Keratinocyte (primary cell): ENCODE results near the gene C2orf81. TPM values are rescaled to one million over a fixed set of nuclear protein-coding genes. Genes with fewer than 3 reads are reported as not detected.
A peak's percentile ranks its signal among the peaks of the same experiment; 100 is the strongest.
"Not testable (repeated sequence)": the region's sequence is repeated elsewhere in the genome, so short reads cannot be mapped to it uniquely, and the experiment has no call there.

Experiments used
- DNase-seq: peaks from one replicate; pipeline ENCODE4 v3.0.0-alpha.2; 2011; ENCODE audit warnings: low read depth, missing footprints, low spot score
- FAIRE-seq: peaks from 2 replicates; lab custom pipeline; 2011; peaks lifted over from hg19 to GRCh38; lab: Jason Lieb, UNC
- H2AFZ ChIP-seq: 2 replicates; pipeline ENCODE4 v1.6.0; 2012; ENCODE audit warnings: low read length, control low read depth, inconsistent platforms; ENCODE audit not compliant: control insufficient read depth
- H3K27ac ChIP-seq: 2 replicates; pipeline ENCODE4 v1.5.1; 2011; ENCODE audit warnings: low read length; ENCODE audit not compliant: control insufficient read depth, insufficient read depth
- H3K27me3 ChIP-seq: 3 replicates; pipeline ENCODE4 v1.6.0; 2011; ENCODE audit warnings: low read length; ENCODE audit not compliant: control insufficient read depth, insufficient read depth; ENCODE audit errors: extremely low read depth
- H3K36me3 ChIP-seq, 2 experiments: 2 replicates in 1 of 2; 3 replicates in 1 of 2; pipeline ENCODE4 v1.5.1; 2011; ENCODE audit warnings: low read length in 2 of 2, mild to moderate bottlenecking in 1 of 2; ENCODE audit not compliant: control insufficient read depth in 2 of 2, insufficient read depth in 2 of 2; ENCODE audit errors: extremely low read depth in 1 of 2
- H3K4me1 ChIP-seq: 3 replicates; pipeline ENCODE4 v1.5.1; 2011; ENCODE audit warnings: low read length; ENCODE audit not compliant: control insufficient read depth, insufficient read depth; ENCODE audit errors: extremely low read depth
- H3K4me2 ChIP-seq: 3 replicates; pipeline ENCODE4 v1.6.0; 2011; ENCODE audit warnings: low read depth, low read length; ENCODE audit not compliant: control insufficient read depth, insufficient read depth; ENCODE audit errors: extremely low read depth
- H3K4me3 ChIP-seq, 3 experiments: fragments of 200-600 bp in 1 of 3; sonication (generic) in 1 of 3; 2 replicates in 2 of 3; 3 replicates in 1 of 3; pipeline ENCODE4 v1.5.1; 2011 to 2016; ENCODE audit warnings: low read length in 3 of 3, mild to moderate bottlenecking in 3 of 3, control low read depth in 2 of 3, inconsistent platforms in 1 of 3, low read depth in 1 of 3, mixed read lengths in 1 of 3, mixed run types in 1 of 3, moderate library complexity in 1 of 3; ENCODE audit not compliant: control insufficient read depth in 2 of 3, insufficient read depth in 2 of 3; ENCODE audit errors: extremely low read depth in 1 of 3
- H3K79me2 ChIP-seq: 2 replicates; pipeline ENCODE4 v1.6.0; 2012; ENCODE audit warnings: low read length; ENCODE audit not compliant: control insufficient read depth, insufficient read depth
- H3K9ac ChIP-seq: 3 replicates; pipeline ENCODE4 v1.6.0; 2011; ENCODE audit warnings: low read length; ENCODE audit not compliant: control insufficient read depth, insufficient read depth; ENCODE audit errors: extremely low read depth
- H3K9me1 ChIP-seq: 3 replicates; pipeline ENCODE4 v1.6.0; 2011; ENCODE audit warnings: low read length; ENCODE audit not compliant: control insufficient read depth, insufficient read depth; ENCODE audit errors: extremely low read depth
- H3K9me3 ChIP-seq: 2 replicates; pipeline ENCODE4 v1.5.1; 2012; ENCODE audit warnings: low read depth, low read length; ENCODE audit not compliant: control insufficient read depth
- H4K20me1 ChIP-seq: 3 replicates; pipeline ENCODE4 v1.6.0; 2011; ENCODE audit warnings: low read length; ENCODE audit not compliant: control insufficient read depth, insufficient read depth; ENCODE audit errors: extremely low read depth
- EZH2 ChIP-seq: IDR thresholded peaks from one replicate; pipeline ENCODE4 v1.6.1; 2012; ENCODE audit warnings: inconsistent platforms, mild to moderate bottlenecking, low read length, moderate library complexity
- dilution Hi-C: fragments of 300-500 bp; cut with MboI; formaldehyde crosslinking; loops from one replicate; pipeline ENCODE4 v1.7.0; 2020; ENCODE audit warnings: low sequenced_read_pairs; ENCODE audit not compliant: extremely low pct_ligation_motif_present
- polyA plus RNA-seq, 5 experiments: library from polyadenylated mRNA; depleted of rRNA in 3 of 5; stranded (reverse) in 3 of 5; stranded (forward) in 1 of 5; unstranded in 1 of 5; fragments of >200 nt; gene quantifications; 1 replicate in 1 of 5; 2 replicates in 3 of 5; 3 replicates in 1 of 5; pipeline versions ENCODE4 v1.2.1 to v1.2.3, GENCODE V29; 2011 to 2012; ENCODE audit warnings: missing spikeins in 2 of 5, low read depth in 1 of 5, low replicate concordance in 1 of 5
- TF ChIP-seq, protein P1 (sequence below), 3 experiments: IDR thresholded peaks in 1 of 3; conservative IDR thresholded peaks in 1 of 3; optimal IDR thresholded peaks in 1 of 3; 2 replicates in 2 of 3; 3 replicates in 1 of 3; pipeline versions ENCODE3 to v1.5.1; 2011; ENCODE audit warnings: low read length in 3 of 3, mild to moderate bottlenecking in 3 of 3, moderate library complexity in 2 of 3, control low read depth in 1 of 3, inconsistent platforms in 1 of 3; ENCODE audit not compliant: insufficient read depth in 2 of 3; ENCODE audit errors: extremely low read depth in 1 of 3

Gene C2orf81
- polyA plus RNA-seq, 1 donor (not counting 4 experiments of a cell fraction or from before 2014, with no cell fraction given), result 0.58 TPM

DNA sequence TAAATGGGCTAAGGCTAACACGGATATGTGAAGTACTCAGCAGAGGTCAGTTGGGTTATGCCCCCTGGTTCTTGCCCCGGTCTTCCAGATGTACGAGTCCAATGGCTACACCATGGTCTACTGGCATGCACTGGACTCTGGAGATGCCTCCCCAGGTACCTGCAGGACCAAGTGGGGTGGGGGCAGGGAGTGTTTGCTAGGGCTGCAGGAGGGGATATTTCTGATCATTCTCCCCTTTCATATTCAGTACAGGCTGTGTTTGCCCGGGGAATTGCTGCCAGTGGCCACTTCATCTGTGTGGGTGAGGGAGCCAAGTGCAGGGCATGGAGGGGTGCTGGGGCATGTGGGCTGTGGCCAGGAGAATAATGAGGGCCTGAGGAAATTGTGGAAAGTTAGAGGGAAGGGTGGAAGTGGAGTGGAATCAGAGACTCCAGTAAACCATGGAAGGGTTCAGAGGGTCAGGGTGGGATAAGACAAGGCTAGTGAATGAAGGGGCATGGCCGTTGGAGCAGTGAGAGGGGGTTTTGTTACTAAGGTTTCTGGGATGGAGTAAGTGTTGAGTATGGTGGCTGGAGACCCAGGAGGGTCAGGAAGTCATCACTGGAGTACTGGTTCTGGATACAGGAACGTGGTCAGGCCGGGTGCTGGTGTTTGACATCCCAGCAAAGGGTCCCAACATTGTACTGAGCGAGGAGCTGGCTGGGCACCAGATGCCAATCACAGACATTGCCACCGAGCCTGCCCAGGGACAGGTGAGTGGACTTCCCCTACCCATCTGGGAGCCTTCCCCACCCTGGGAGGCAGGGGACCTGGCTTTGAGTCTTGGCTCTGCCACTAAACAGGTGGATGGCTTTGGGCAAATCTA is 2.0 kb upstream of the C2orf81 start:
- Histone ChIP-seq H2AFZ (no peak overlapping the region), H3K9me3 (no peaks in the 10 kb centered on the region), H3K9ac (no peak overlapping the region), H4K20me1 (no peaks in the 10 kb centered on the region), H3K9me1 (peaks cover 4% of the 10 kb centered on the region), H3K36me3 (peaks cover 14 to 36% of the 10 kb centered on the region in 2 experiments), H3K4me2 (no peak overlapping the region), H3K27ac (peak overlapping the region; percentile 96), H3K4me1 (peaks cover 66% of the 10 kb centered on the region), H3K27me3 (no peaks in the 10 kb centered on the region), H3K4me3 (peak overlapping the region in 1 of 3 experiments; percentile 3), H3K79me2 (peaks cover 2% of the 10 kb centered on the region)
- dilution Hi-C loops, result no loop called here
- no peak for DNase-seq
- FAIRE-seq, result no peak
- TF ChIP-seq EZH2, result no peak
- TF ChIP-seq, protein P1, sequence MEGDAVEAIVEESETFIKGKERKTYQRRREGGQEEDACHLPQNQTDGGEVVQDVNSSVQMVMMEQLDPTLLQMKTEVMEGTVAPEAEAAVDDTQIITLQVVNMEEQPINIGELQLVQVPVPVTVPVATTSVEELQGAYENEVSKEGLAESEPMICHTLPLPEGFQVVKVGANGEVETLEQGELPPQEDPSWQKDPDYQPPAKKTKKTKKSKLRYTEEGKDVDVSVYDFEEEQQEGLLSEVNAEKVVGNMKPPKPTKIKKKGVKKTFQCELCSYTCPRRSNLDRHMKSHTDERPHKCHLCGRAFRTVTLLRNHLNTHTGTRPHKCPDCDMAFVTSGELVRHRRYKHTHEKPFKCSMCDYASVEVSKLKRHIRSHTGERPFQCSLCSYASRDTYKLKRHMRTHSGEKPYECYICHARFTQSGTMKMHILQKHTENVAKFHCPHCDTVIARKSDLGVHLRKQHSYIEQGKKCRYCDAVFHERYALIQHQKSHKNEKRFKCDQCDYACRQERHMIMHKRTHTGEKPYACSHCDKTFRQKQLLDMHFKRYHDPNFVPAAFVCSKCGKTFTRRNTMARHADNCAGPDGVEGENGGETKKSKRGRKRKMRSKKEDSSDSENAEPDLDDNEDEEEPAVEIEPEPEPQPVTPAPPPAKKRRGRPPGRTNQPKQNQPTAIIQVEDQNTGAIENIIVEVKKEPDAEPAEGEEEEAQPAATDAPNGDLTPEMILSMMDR (optimal IDR thresholded peaks at IDR 0.05 in 1 of 3, IDR thresholded peaks at IDR 0.05 in 1 of 3, conservative IDR thresholded peaks at IDR 0.05 in 1 of 3; ENCODE audit: extremely low read depth in 1 of 3, insufficient read depth in 2 of 3, low read length in 3 of 3), result no peak

DNA sequence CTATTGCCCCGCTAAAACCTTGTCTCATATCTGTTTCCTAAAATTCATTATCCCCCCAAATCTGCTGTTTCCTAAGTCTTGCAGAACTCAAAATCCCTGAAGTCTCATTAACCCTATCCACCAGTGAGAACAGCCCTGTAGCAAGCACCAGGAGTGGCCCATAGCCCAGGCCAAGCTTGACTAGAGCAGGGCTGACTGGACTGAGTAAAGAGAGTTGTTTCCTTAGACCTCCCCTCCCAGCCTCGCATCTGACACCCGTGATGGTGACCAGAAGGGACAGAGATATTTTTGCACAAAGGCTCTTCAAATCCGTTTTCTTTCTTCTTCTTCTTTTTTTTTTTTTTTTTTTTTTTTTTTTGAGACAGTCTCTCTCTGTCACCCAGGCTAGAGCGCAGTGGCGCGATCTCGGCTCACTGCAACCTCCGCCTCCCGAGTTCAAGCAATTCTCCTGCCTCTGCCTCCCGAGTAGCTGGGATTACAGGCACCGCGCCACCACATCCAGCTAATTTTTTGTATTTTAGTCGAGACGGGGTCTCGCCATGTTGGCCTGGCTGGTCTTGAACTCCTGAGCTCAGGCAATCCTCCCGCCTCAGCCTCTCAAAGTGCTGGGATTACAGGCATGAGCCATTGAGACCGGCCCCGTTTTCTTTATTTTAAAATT is 846 bp downstream of the C2orf81 start:
- dilution Hi-C loops, FAIRE-seq, H3K79me2 ChIP-seq, H3K9me1 ChIP-seq, DNase-seq, H3K9me3 ChIP-seq, H3K27me3 ChIP-seq, H4K20me1 ChIP-seq, H3K9ac ChIP-seq, H3K27ac ChIP-seq, H2AFZ ChIP-seq: not testable (repeated sequence)
- Histone ChIP-seq H3K4me1 (peaks cover 40% of the 10 kb centered on the region), H3K4me2 (peak overlapping the region; percentile 96), H3K36me3 (peaks cover 0 to 11% of the 10 kb centered on the region in 2 experiments), H3K4me3 (peak overlapping the region; percentile 59 to 83 (median 81))
